C4-2B (cell line): ENCODE measurements around the gene PBX4.

ENCODE experiments used
- ZFX ChIP-seq: fragments of 450-650 bp; IDR thresholded peaks from 2 replicates; pipeline ENCODE4 v1.6.1; 2017
- TF ChIP-seq, protein P1 (sequence below): fragments of 450-650 bp; conservative IDR thresholded peaks from 2 replicates; pipeline ENCODE4 v1.5.1; 2017; ENCODE audit warnings: mild to moderate bottlenecking

DNA sequence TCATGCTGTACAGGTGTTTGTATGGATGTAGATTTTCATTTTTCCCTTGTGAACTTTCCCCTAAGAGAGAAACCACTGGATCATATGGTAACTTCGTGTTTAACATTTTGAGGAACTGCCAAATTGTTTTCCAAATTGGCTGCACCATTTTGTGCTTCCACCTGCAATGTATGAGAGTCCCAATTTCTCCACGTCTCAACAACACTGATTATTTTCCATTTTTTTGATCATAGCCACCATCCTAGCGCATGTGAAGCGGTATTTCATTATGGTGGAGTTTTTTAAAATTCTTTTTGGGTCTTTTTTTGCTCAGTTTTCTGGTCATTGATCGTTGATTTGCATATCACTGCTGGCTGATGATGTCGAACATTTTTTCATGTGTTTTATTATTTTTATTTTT, 97.5 kb downstream of the PBX4 start:
- TF ChIP-seq, protein P1, sequence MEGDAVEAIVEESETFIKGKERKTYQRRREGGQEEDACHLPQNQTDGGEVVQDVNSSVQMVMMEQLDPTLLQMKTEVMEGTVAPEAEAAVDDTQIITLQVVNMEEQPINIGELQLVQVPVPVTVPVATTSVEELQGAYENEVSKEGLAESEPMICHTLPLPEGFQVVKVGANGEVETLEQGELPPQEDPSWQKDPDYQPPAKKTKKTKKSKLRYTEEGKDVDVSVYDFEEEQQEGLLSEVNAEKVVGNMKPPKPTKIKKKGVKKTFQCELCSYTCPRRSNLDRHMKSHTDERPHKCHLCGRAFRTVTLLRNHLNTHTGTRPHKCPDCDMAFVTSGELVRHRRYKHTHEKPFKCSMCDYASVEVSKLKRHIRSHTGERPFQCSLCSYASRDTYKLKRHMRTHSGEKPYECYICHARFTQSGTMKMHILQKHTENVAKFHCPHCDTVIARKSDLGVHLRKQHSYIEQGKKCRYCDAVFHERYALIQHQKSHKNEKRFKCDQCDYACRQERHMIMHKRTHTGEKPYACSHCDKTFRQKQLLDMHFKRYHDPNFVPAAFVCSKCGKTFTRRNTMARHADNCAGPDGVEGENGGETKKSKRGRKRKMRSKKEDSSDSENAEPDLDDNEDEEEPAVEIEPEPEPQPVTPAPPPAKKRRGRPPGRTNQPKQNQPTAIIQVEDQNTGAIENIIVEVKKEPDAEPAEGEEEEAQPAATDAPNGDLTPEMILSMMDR = no peak
- no peak for TF ChIP-seq ZFX
